ENCODE measurements around the gene RPH3AL.
A peak's percentile ranks its signal among the peaks of the same experiment; 100 is the strongest.

GRCh38 chr17:386141-386876, 33.7 kb upstream of the RPH3AL start:
- TF ChIP-seq CTCF (conservative IDR thresholded peaks at IDR 0.05; ENCODE audit: low read depth, low read length) (peak; percentile 26; the same call in 1 of the 2 replicates), EZH2 (IDR thresholded peaks at IDR 0.05; ENCODE audit: low read length, unreplicated experiment) (no peak), EZH2phosphoT487 (IDR thresholded peaks at IDR 0.05; ENCODE audit: borderline replicate concordance, low read length) (no peak)

Data from PC-3 (cell line).